HEK293 (cell line): ENCODE measurements around the gene SYPL2.

Experiments
- GFI1B ChIP-seq: fragments of 450-650 bp; formaldehyde crosslinking; IDR thresholded peaks from 2 replicates; pipeline ENCODE4 v1.5.1; 2016; ENCODE audit warnings: missing biosample characterization, missing genetic modification characterization
- ZNF311 ChIP-seq: fragments of 450-650 bp; formaldehyde crosslinking; IDR thresholded peaks from 2 replicates; pipeline ENCODE4 v1.5.1; 2017; ENCODE audit warnings: missing biosample characterization, missing genetic modification characterization, borderline replicate concordance
- ZNF510 ChIP-seq: fragments of 450-650 bp; formaldehyde crosslinking; IDR thresholded peaks from 2 replicates; pipeline ENCODE4 v1.5.1; 2018; ENCODE audit warnings: mild to moderate bottlenecking, missing genetic modification characterization, missing biosample characterization; ENCODE audit not compliant: insufficient replicate concordance

DNA sequence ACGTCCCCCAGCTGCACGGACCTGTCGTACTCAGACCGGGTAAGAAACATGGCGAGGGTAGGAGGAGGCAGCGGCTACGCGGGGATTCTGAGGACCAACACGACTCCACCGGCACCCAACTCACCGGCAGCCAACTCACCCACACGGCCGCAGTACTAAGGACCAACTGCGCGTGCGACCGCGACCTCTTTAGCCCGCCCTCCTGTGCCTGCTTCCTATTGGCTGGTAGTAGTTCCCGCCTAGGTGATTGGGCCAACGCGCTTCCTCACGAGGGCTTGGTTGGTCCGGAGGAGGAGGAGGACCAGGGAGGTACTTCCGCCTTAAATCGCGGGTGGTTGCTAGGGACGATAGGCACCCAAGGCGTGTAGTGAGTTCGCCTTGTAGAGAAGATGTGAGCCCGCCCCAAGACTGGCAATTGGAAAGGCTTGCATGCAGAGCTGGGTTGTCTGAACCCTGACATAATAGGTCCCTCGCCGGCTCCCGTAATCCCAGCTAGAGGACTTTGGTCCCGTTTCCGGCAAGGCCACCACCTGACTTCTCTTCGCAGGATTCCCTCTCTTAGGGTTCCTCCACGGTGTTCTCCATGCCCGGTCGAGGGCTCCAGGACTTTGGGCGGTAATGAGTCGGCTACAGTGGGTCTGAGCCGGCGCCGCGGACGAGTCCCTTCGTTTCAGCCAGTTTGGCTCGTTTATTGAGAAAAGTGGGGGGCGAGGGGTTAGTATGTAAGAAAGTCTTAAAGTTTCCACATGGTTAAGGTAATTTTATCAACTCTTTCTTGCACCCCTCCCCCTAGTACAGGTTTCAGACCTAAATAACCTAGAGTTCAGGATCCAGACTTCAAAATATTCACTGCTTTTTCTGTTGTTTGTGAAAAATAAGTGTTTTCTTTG, 39.8 kb upstream of the SYPL2 start, which contains the start of gene PSMA5:
- TF ChIP-seq GFI1B (tag by site-specific recombination) (no peak), ZNF311 (tag by site-specific recombination) (no peak), ZNF510 (tag by site-specific recombination) (no peak)
